Measurements from ENCODE around the gene NAALADL1. TPM values are rescaled to one million over a fixed set of nuclear protein-coding genes. Genes with fewer than 3 reads are reported as not detected.

Gene NAALADL1
- total and polyA plus RNA-seq, 9 of the 15 experiments (the other 6 are each of a cell fraction or from before 2014, with no cell fraction given): 0.06 to 0.72 (median 0.22) TPM; not detected in 4

- TF ChIP-seq MYBL2 (IDR thresholded peaks at IDR 0.05; ENCODE audit: low read depth): no peak
- no peak for TF ChIP-seq MYBL2 (CRISPR knock-in tag; IDR thresholded peaks at IDR 0.05; ENCODE audit: borderline replicate concordance)
- no peak for TF ChIP-seq HNRNPK (IDR thresholded peaks at IDR 0.05; ENCODE audit: low read depth, low read length, poor library complexity, severe bottlenecking)
- TF ChIP-seq, protein P1, sequence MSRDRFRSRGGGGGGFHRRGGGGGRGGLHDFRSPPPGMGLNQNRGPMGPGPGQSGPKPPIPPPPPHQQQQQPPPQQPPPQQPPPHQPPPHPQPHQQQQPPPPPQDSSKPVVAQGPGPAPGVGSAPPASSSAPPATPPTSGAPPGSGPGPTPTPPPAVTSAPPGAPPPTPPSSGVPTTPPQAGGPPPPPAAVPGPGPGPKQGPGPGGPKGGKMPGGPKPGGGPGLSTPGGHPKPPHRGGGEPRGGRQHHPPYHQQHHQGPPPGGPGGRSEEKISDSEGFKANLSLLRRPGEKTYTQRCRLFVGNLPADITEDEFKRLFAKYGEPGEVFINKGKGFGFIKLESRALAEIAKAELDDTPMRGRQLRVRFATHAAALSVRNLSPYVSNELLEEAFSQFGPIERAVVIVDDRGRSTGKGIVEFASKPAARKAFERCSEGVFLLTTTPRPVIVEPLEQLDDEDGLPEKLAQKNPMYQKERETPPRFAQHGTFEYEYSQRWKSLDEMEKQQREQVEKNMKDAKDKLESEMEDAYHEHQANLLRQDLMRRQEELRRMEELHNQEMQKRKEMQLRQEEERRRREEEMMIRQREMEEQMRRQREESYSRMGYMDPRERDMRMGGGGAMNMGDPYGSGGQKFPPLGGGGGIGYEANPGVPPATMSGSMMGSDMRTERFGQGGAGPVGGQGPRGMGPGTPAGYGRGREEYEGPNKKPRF (IDR thresholded peaks at IDR 0.05; ENCODE audit: low read depth, low read length): no peak
- peak; percentile 90 for TF ChIP-seq MXI1 (IDR thresholded peaks at IDR 0.05; ENCODE audit: low read depth, low read length)
- no peak for TF ChIP-seq ZC3H8 (IDR thresholded peaks at IDR 0.05)
- TF ChIP-seq EP300 (IDR thresholded peaks at IDR 0.05; ENCODE audit: low read length): peak; percentile 23; the same call in 1 of the 2 replicates
- no peak for TF ChIP-seq TCF7L2 (IDR thresholded peaks at IDR 0.05; ENCODE audit: low read depth, low read length)
- no peak for TF ChIP-seq ZNF134 (CRISPR knock-in tag; conservative IDR thresholded peaks at IDR 0.05)
- TF ChIP-seq MNT (conservative IDR thresholded peaks at IDR 0.05): peak; percentile 73 to 87
- no peak; the same call in 1 of the 2 replicates for TF ChIP-seq KLF13 (tag; IDR thresholded peaks at IDR 0.05; ENCODE audit: borderline replicate concordance, low read depth)
- TF ChIP-seq, protein P2, sequence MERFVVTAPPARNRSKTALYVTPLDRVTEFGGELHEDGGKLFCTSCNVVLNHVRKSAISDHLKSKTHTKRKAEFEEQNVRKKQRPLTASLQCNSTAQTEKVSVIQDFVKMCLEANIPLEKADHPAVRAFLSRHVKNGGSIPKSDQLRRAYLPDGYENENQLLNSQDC (CRISPR knock-in tag; IDR thresholded peaks at IDR 0.05): no peak
- TF ChIP-seq ZBTB17 (CRISPR knock-in tag; IDR thresholded peaks at IDR 0.05): peak; percentile 67; the same call in 1 of the 2 replicates
- TF ChIP-seq KDM2B (CRISPR knock-in tag; IDR thresholded peaks at IDR 0.05): no peak
- TF ChIP-seq EZH2 (IDR thresholded peaks at IDR 0.05; ENCODE audit: borderline replicate concordance, low read depth, low read length): no peak
- TF ChIP-seq MBD2 (IDR thresholded peaks at IDR 0.05; ENCODE audit: borderline replicate concordance, low read depth): no peak
- peak; percentile 86 for TF ChIP-seq CTCFL (IDR thresholded peaks at IDR 0.05; ENCODE audit: borderline replicate concordance, insufficient read depth, low read depth, low read length, poor library complexity, severe bottlenecking)
- TF ChIP-seq TCF7 (IDR thresholded peaks at IDR 0.05; ENCODE audit: borderline replicate concordance): no peak
These were observed 30.9 kb downstream of the NAALADL1 start, which contains the start of gene SNX15 (continued) for GRCh38 chr11:65027213-65028067.

Data from K562 (cell line).